ENCODE measurements around the gene ELMOD3. TPM values are rescaled to one million over a fixed set of nuclear protein-coding genes. Genes with fewer than 3 reads are reported as not detected.

ELMOD3 gene
- total and polyA plus RNA-seq, 9 of the 15 experiments (the other 6 are each of a cell fraction or from before 2014, with no cell fraction given) = 2.7 to 18.7 (median 11.6) TPM

DNA sequence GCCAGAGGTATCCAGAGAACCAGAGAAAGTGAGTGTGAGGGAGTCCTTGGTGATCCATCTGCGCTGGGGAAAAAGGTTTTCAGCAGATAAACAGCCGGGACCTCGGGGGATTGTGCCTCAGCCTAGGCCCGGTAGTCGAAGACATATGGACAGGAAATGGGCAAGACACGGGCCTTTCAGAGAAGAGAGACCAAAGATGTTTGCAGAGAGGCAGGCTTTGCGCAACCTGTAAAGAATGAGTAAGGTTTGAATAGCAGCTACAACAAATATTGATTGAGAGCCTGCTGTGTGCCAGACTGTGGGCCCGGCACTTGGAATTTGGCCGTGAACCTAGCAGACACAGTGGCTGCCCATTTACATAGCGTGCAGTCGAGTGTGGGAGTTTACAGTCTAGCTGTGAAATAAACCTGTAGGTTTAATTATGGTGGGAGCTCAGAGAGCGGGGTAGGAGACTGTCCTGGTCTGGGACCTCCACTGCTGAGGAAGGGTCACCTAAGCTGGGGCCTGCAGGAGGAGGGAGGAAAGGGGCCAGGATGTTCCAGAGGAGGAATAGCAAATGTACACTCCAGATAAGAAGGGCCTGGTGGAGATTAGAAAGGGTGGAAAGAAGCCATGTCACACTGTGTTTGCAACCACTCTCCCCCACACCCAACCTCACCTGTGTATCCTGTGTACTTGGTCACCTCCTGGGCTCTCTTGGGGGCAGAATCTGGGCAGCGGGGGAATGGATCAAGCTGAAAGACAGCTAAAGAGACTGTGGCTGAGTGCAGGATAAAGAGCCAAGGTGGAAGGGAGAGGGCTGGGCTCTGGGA lies 66.9 kb downstream of the ELMOD3 start (continued):
- TF ChIP-seq RREB1 (CRISPR knock-in tag; IDR thresholded peaks at IDR 0.05) (no peak), BDP1 (IDR thresholded peaks at IDR 0.05; ENCODE audit: insufficient read depth, insufficient read length) (no peak), ADNP (tag; IDR thresholded peaks at IDR 0.05) (no peak), GATAD2B (IDR thresholded peaks at IDR 0.05; ENCODE audit: borderline replicate concordance) (peak; percentile 60; the same call in 1 of the 2 replicates), STAT5B (CRISPR knock-in tag; IDR thresholded peaks at IDR 0.05) (no peak), PCBP2 (IDR thresholded peaks at IDR 0.05; ENCODE audit: low read depth, low read length, poor library complexity, severe bottlenecking) (no peak), NR2C2 (CRISPR knock-in tag; IDR thresholded peaks at IDR 0.05) (no peak), NR2C2 (tag; IDR thresholded peaks at IDR 0.05) (peak; percentile 35; the same call in 1 of the 2 replicates), MITF (IDR thresholded peaks at IDR 0.05) (no peak), MTF1 (CRISPR knock-in tag; IDR thresholded peaks at IDR 0.05; ENCODE audit: borderline replicate concordance) (no peak), MAFK (IDR thresholded peaks at IDR 0.05; ENCODE audit: low read length) (no peak), KLF16 (IDR thresholded peaks at IDR 0.05) (0 out of 2 replicates have a peak, but pooled peaks have one; percentile 57), U2AF1 (optimal IDR thresholded peaks at IDR 0.05; ENCODE audit: low read depth, low read length) (no peak), ZNF766 (CRISPR knock-in tag; conservative IDR thresholded peaks at IDR 0.05) (peak; percentile 42; the same call in 1 of the 2 replicates), ZNF551 (CRISPR knock-in tag; IDR thresholded peaks at IDR 0.05) (no peak), XRCC3 (IDR thresholded peaks at IDR 0.05) (no peak)
- TF ChIP-seq, protein P1, sequence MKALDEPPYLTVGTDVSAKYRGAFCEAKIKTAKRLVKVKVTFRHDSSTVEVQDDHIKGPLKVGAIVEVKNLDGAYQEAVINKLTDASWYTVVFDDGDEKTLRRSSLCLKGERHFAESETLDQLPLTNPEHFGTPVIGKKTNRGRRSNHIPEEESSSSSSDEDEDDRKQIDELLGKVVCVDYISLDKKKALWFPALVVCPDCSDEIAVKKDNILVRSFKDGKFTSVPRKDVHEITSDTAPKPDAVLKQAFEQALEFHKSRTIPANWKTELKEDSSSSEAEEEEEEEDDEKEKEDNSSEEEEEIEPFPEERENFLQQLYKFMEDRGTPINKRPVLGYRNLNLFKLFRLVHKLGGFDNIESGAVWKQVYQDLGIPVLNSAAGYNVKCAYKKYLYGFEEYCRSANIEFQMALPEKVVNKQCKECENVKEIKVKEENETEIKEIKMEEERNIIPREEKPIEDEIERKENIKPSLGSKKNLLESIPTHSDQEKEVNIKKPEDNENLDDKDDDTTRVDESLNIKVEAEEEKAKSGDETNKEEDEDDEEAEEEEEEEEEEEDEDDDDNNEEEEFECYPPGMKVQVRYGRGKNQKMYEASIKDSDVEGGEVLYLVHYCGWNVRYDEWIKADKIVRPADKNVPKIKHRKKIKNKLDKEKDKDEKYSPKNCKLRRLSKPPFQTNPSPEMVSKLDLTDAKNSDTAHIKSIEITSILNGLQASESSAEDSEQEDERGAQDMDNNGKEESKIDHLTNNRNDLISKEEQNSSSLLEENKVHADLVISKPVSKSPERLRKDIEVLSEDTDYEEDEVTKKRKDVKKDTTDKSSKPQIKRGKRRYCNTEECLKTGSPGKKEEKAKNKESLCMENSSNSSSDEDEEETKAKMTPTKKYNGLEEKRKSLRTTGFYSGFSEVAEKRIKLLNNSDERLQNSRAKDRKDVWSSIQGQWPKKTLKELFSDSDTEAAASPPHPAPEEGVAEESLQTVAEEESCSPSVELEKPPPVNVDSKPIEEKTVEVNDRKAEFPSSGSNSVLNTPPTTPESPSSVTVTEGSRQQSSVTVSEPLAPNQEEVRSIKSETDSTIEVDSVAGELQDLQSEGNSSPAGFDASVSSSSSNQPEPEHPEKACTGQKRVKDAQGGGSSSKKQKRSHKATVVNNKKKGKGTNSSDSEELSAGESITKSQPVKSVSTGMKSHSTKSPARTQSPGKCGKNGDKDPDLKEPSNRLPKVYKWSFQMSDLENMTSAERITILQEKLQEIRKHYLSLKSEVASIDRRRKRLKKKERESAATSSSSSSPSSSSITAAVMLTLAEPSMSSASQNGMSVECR (CRISPR knock-in tag; IDR thresholded peaks at IDR 0.05) = no peak

Measured in K562 (cell line).